Measurements from ENCODE around the gene PDE12. TPM values are rescaled to one million over a fixed set of nuclear protein-coding genes. Genes with fewer than 3 reads are reported as not detected.

PDE12 gene
- total and polyA plus RNA-seq, 2 of the 8 experiments (the other 6 are each of a cell fraction or from before 2014, with no cell fraction given) = 9.0 to 12.1 TPM

GRCh38 chr3:57544181-57545125, 11.6 kb upstream of the PDE12 start, which contains the start of gene DNAH12 (continued):
- TF ChIP-seq RAD21 (IDR thresholded peaks at IDR 0.05 in 1 of 2, conservative IDR thresholded peaks at IDR 0.05 in 1 of 2; ENCODE audit: low read depth in 2 of 2, low read length in 2 of 2) = peak; percentile 15 to 31; a peak in 3 of 4 replicates
- no peak for TF ChIP-seq CHD1 (IDR thresholded peaks at IDR 0.05; ENCODE audit: low read depth, low read length)
- TF ChIP-seq KDM5A (IDR thresholded peaks at IDR 0.05; ENCODE audit: low read length) = no peak
- peak; percentile 27; the same call in 1 of the 2 replicates for TF ChIP-seq MAX (IDR thresholded peaks at IDR 0.05)
- no peak for TF ChIP-seq EGR1 (IDR thresholded peaks at IDR 0.05; ENCODE audit: borderline replicate concordance, low read depth, low read length)
- TF ChIP-seq NANOG (IDR thresholded peaks at IDR 0.05; ENCODE audit: insufficient read depth, low read depth, low read length, poor library complexity, severe bottlenecking) = peak; percentile 29
- TF ChIP-seq, protein P1, sequence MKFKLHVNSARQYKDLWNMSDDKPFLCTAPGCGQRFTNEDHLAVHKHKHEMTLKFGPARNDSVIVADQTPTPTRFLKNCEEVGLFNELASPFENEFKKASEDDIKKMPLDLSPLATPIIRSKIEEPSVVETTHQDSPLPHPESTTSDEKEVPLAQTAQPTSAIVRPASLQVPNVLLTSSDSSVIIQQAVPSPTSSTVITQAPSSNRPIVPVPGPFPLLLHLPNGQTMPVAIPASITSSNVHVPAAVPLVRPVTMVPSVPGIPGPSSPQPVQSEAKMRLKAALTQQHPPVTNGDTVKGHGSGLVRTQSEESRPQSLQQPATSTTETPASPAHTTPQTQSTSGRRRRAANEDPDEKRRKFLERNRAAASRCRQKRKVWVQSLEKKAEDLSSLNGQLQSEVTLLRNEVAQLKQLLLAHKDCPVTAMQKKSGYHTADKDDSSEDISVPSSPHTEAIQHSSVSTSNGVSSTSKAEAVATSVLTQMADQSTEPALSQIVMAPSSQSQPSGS (IDR thresholded peaks at IDR 0.05; ENCODE audit: low read length) = no peak

Data from H1 (cell line).